ENCODE results near the gene CCDC178. TPM values are rescaled to one million over a fixed set of nuclear protein-coding genes. Genes with fewer than 3 reads are reported as not detected.

The CCDC178 gene
- total RNA-seq, 4 donors from 2014 or later = 0.73 to 1.1 TPM; not detected in 2

GRCh38 chr18:33116376-33116775 is 324.1 kb downstream of the CCDC178 start:
- Histone ChIP-seq H3K4me1 (no peaks in the 10 kb centered on the region), H3K27ac (no peak overlapping the region), H3K4me3 (no peak overlapping the region), H3K36me3 (no peaks in the 10 kb centered on the region), H3K27me3 (no peaks in the 10 kb centered on the region), H3K9me3 (no peaks in the 10 kb centered on the region)
- TF ChIP-seq POLR2A (IDR thresholded peaks at IDR 0.05) = no peak
- TF ChIP-seq CTCF (IDR thresholded peaks at IDR 0.05) = no peak
- no peak for DNase-seq
- 0% methylated on average over 1 to 3 of the region's 3 CpGs for WGBS, 2 donors
- intact Hi-C loops (cut with DNase I) = no loop called here

DNA sequence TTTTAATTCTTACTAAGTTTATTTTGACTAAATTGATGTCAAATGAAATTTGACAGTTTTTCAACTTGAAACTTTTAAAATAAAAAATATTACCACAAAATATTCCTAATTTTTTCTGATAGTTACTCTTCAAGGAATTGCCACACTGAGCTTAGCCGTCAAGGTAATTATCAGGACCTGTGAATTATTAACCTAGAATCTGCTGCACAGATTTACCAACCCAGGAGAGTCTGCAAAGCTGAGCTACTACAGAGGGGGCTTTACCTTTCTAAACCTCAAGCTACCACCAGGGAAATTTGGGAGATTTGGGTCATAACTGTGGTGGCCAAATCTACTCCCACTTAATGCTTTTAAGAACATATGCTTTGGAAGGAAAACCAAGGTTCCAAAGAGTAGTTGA is 324.6 kb downstream of the CCDC178 start:
- Histone ChIP-seq H3K4me1 (no peaks in the 10 kb centered on the region), H3K4me3 (no peak overlapping the region), H3K27ac (no peak overlapping the region), H3K9me3 (no peaks in the 10 kb centered on the region), H3K27me3 (no peaks in the 10 kb centered on the region), H3K36me3 (no peaks in the 10 kb centered on the region)
- TF ChIP-seq POLR2A (IDR thresholded peaks at IDR 0.05) (no peak), CTCF (IDR thresholded peaks at IDR 0.05) (no peak)
- no peak for DNase-seq
- intact Hi-C loops (cut with DNase I) = no loop called here
- 72 to 100% methylated on average over 1 of the region's 1 CpG for WGBS, 2 donors

GRCh38 chr18:33115476-33115875 is 325.0 kb downstream of the CCDC178 start:
- TF ChIP-seq CTCF (IDR thresholded peaks at IDR 0.05) (no peak), POLR2A (IDR thresholded peaks at IDR 0.05) (no peak)
- Histone ChIP-seq H3K27ac (no peak overlapping the region), H3K4me3 (no peak overlapping the region), H3K36me3 (no peaks in the 10 kb centered on the region), H3K9me3 (no peaks in the 10 kb centered on the region), H3K4me1 (no peaks in the 10 kb centered on the region), H3K27me3 (no peaks in the 10 kb centered on the region)
- WGBS, 2 donors = 84 to 89% methylated on average over 7 of the region's 7 CpGs
- no peak for DNase-seq
- intact Hi-C loops (cut with DNase I) = no loop called here

GRCh38 chr18:33114749-33115148 is 325.8 kb downstream of the CCDC178 start:
- TF ChIP-seq CTCF (IDR thresholded peaks at IDR 0.05) = no peak
- no peak for TF ChIP-seq POLR2A (IDR thresholded peaks at IDR 0.05)
- 55 to 69% methylated on average over 1 of the region's 1 CpG for WGBS, 2 donors
- no peaks in the 10 kb centered on the region for H3K27me3 ChIP-seq
- H3K4me1 ChIP-seq = no peaks in the 10 kb centered on the region
- no peaks in the 10 kb centered on the region for H3K36me3 ChIP-seq
- intact Hi-C loops (cut with DNase I) = no loop called here
- no peak overlapping the region for H3K4me3 ChIP-seq
- H3K9me3 ChIP-seq = no peaks in the 10 kb centered on the region
- DNase-seq = no peak
- no peak overlapping the region for H3K27ac ChIP-seq

DNA sequence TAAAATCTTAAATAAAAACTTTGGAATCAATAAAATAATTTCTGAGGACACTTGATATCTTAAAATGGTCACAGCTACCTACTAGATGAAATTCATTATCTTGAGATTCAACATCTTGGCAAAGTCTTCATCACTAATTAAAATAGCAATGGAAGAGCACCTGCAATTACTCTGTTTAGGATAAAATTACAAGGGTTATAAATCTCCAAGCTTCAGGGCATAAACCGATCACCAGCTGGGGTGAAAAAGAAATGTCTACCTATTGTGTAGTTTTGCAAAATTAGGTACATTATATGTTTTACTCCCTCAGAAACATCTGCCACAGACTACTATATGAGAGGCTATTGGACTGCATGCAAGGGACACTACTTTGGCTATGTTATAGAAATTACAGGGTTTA is 327.1 kb downstream of the CCDC178 start:
- no peak for TF ChIP-seq POLR2A (IDR thresholded peaks at IDR 0.05)
- no peak for TF ChIP-seq CTCF (IDR thresholded peaks at IDR 0.05)
- Histone ChIP-seq H3K27me3 (no peaks in the 10 kb centered on the region), H3K9me3 (no peaks in the 10 kb centered on the region), H3K4me1 (no peaks in the 10 kb centered on the region), H3K4me3 (no peak overlapping the region), H3K36me3 (no peaks in the 10 kb centered on the region), H3K27ac (no peak overlapping the region)
- WGBS, 2 donors = 61 to 81% methylated on average over 1 of the region's 1 CpG
- intact Hi-C loops (cut with DNase I) = no loop called here
- DNase-seq = no peak

Measured in esophagus squamous epithelium (tissue), 5 donors.